DMS 273 (cell line): ENCODE measurements around the gene CKAP2.
"Not testable (repeated sequence)": the region's sequence is repeated elsewhere in the genome, so short reads cannot be mapped to it uniquely, and the experiment has no call there.

Experiments used
- DNase-seq: peaks from one replicate; lab custom pipeline; 2025; ENCODE audit not compliant: unreplicated experiment; lab: John Stamatoyannopoulos, UW

The CKAP2 gene

GRCh38 chr13:52454820-52455676, at the start of gene CKAP2:
Gene CKAP2, plus strand, starts transcription at chr13:52455478. Its CDS starts 79 bp downstream, at chr13:52455557.
- DNase-seq: peak; percentile 96

DNA sequence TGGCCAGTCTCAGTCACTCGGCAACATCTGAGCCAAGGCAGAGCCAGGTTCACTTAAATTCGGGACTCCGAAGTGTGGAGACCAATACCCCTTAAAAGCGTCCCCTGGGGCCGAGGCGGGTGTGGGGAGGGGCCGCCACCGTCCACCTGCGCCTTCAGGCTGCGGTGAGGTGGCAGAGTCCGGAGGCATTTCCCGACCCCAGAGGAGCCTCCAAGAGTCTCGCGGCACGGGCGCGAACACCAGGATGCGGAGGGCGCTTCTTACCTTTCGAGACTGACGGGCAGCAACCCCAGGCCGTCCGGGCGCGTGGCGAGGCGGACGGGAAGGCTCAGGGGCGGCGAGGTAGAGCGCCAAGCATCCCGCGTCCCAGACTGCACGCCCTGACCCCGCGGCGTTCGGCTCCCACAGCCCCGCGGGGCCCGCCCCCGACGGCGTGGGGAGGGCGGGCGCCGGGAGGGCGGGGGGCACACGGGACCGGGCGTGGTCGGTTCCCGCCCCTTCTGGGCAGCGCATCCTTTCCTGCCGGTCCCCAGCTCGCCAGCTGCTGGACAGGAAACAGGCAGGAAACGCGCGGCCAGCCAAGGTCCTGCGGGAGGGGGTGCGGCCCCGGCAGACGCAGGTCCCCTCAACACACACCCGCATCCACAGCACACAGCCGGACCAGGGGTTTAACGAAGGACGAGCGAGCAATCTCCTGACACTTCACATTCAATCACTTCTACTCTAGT, 49.3 kb upstream of the CKAP2 start, which contains the start of gene THSD1:
Gene THSD1, minus strand, starts transcription at position 406 of the 728 bp plus-strand sequence. CDS start 3,572 bp downstream, outside the sequence.
- peak; percentile 49 for DNase-seq

DNA sequence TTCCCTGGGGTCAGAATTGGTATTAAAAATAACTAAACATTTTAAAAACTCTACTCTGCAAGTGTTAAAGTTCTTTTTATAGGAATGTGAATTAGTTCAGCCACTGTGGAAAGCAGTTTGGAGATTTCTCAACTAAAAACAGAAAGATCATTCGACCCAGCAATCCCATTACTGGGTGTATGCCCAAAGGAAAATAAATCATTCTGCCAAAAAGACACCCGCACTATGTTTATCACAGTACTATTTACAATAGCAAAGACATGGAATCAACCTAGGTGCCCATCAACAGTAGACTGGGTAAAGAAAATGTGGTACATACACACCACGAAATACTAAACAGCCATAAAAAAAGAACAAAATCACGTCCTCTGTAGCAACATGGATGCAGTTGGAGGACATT, 48.6 kb upstream of the CKAP2 start:
- DNase-seq: no peak

GRCh38 chr13:52407436-52407835, 47.8 kb upstream of the CKAP2 start:
- not testable (repeated sequence) for DNase-seq

DNA sequence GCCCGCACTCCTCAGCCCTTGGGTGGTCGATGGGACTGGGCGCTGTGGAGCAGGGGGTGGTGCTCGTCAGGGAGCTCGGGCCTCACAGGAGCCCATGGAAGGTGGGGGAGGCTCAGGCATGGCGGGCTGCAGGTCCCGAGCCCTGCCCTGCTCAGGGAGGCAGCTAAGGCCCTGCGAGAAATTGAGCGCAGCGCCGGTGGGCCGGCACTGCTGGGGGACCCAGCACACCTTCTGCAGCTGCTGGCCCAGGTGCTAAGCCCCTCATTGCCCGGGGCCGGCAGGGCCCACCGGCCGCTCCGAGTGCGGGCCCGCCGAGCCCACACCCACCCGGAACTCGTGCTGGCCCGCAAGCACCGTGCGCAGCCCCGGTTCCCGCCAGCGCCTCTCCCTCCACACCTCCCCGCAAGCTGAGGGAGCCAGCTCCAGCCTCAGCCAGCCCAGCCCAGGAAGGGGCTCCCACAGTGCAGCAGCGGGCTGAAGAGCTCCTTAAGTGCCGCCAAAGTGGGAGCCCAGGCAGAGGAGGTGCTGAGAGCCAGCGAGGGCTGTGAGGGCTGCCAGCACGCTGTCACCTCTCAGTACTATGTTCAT, 47.1 kb upstream of the CKAP2 start:
- not testable (repeated sequence) for DNase-seq

GRCh38 chr13:52411629-52412028, 43.6 kb upstream of the CKAP2 start:
- no peak for DNase-seq

DNA sequence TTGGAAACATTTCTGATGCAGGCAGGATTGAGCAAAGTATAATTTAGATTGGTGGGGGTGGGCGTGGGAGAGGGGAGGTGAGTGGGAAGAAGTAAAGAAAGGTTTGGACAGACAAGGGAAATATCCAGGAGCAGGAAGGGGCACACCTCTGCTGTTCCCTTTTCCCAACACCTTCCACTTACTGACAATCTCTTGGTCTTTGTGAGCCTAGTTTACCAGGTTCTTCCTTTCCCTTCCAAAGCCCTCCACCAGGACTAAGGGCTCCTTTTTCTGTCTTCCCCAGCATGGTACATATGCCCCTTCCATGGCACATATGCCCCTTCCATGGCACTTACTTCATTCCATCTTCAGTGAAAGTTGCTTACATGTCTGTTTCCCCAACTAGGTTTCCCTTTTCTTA, 43.1 kb upstream of the CKAP2 start:
- no peak for DNase-seq

DNA sequence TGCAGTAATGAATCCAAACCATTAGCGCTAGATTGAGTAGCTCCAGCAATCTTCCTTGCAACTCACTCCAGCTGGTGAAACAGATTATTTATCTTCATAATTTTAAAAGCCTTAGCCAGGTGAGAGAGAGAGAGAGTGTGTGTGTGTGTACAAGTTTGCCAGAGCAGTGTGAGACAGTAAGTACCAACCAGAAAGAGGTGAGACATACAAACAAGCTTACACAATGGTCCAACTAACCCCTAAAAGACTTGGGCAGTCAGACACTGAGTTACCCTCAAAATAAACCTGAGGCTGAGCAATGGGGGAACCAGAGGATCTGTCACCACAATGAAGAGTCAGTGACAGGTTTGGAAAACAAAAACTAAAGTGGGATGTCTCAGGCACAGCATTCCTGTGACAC, 41.2 kb upstream of the CKAP2 start:
- no peak for DNase-seq

GRCh38 chr13:52414963-52415362, 40.3 kb upstream of the CKAP2 start:
- no peak for DNase-seq

DNA sequence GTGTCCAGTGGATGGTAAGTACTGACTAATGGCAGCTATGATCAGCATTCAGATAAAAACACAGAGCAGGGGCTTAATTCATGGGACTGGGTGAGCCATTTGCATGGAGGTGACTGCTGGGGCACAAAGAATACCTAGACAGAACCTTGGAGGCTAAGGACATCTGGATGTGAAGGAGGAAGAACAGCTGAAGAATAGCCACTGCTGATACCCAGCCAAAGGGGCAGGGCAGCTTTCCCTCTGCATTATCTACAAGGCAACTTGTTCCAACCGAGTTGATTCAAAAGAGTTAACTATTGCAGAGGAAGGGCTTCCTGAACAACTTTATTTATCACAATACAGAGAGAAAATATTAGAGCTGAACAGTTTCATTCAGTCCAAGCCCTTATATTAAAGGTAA, 36.2 kb upstream of the CKAP2 start:
- no peak for DNase-seq

- no peak for DNase-seq
Observed at GRCh38 chr13:52421216-52421615, 34.1 kb upstream of the CKAP2 start.

DNA sequence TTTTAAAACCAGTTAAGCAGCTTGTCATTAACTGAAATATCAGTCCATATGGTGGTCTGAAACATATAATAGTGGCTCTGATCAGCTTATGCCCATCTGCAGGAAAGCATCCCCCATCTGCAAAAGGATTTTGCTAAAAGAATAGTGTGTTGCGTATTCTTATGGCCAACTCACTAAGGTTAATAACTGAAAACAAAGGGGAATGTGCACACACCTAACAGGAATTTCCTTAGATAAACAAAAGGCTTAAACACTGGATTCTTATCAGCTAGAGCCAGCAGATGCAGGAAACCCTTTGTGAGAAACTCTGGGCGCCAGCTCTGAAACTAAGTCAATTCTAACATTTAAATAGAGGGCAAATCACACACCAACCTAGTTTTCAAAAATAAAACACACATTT, 27.0 kb upstream of the CKAP2 start:
- peak; percentile 60 for DNase-seq

DNA sequence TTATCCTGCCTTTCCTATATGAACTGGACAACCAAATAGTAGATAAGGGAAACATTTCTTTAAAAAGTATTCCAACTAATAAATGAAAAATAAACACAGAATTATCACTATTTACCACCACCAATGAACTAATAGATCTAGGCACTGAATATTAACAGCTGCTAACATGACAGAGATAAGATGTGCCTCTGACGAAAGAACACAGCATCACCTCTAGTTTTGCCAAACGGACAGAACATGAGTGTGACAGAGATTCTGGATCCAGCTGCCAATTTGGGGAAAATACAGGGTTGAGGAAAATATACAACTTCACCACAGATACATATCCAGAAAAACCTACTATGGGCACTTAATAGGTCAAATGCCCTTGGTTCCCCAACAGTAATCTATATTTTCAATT, 22.8 kb upstream of the CKAP2 start:
- no peak for DNase-seq

GRCh38 chr13:52446265-52446664, 9.0 kb upstream of the CKAP2 start:
- no peak for DNase-seq

DNA sequence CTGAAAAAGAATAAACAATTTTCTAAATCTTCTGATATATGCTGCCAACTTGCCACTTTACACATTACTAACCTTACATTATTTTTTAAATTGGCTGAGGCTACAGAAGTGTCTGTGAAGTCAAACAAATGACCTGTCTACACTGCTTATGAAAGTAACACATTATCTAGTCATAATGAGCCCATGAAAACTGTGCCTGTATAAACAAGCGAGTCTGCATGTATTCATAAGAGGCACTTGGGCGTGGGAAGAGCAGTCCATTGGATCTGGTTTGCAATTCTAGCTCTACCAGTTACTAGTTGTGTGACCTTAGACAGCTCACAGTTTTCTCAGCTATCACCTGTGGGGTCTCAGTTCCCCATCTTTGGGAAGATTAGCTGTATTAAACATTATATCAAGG, 7.9 kb upstream of the CKAP2 start:
- DNase-seq: no peak

DNA sequence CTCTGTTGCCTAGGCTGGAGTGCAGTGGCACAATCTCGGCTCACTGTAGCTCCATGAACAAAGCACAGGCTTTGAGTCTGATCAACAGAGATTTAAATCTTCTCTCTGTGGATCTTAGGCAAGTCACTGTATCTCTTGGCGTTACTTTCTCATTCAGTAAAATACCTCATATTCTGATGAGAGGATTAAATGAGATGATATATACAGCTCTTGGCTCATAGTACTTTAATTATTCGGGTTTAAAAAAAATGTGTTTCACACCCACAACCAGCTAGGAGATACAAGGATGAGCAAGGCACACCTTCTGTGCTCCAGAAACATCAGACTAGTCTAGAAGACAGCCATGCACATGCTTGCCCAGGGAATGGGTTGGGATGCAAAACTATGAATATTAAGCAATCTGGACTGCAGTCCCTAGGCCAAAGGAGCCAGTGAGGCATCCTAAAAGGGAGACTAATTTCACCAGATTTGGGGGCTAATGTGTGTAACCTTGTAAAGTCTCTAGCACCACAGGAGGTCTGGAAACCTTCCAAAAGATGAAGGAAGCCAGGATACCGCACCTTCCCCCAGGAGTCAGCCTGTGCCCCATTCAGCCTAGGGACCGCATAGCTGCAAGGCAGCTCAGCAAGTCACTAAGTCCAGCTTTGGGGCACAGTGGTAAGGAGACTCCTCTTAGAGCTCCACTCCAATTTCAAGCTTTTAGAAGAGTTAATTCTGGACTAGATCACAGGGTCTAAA, 7.3 kb upstream of the CKAP2 start:
- peak; percentile 47 for DNase-seq

GRCh38 chr13:52449331-52450011, 5.8 kb upstream of the CKAP2 start:
- peak; percentile 19 for DNase-seq

DNA sequence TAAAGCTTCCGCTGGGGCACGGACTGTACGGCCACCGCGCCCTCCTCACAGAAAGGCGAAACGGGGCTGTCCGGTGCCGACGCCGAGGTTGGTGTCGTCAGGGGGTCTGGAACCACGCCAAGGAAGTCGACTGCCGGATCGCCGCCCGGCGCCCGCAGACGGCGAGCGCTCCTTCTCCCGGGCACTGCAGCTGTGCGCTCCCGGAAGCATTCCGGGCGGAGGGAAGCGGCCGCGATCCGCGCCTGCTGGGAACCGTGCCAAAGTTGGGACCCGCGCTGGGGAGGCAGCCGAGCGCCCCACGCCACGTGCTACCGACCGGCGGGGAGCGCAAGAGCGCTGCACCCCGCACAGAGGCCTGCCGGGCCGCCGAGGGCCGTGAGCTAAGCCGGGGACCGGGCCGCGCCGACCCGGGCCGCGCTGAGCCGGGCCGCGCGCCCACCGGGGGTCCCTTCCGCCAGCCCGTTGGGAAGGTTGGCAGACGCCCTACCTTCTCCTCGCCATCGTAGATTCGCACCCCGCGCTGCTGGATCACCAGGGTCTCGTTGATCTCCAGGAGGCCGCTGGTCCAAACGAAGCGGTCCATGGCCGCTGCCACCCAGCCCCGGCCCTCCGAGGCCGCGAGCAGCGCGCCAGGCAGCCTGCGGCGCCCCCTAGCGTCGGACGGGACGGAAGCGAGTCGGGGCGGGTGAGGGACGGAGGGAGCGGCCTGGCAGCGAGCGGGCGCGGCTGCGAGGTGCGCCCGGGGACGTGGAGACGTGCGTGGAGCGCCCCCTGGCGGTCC, 5.1 kb upstream of the CKAP2 start, which contains the start of gene VPS36:
Gene VPS36, minus strand, starts transcription at position 623 of the 781 bp plus-strand sequence. Its CDS starts 40 bp downstream, at position 583.
- peak; percentile 97 for DNase-seq

DNA sequence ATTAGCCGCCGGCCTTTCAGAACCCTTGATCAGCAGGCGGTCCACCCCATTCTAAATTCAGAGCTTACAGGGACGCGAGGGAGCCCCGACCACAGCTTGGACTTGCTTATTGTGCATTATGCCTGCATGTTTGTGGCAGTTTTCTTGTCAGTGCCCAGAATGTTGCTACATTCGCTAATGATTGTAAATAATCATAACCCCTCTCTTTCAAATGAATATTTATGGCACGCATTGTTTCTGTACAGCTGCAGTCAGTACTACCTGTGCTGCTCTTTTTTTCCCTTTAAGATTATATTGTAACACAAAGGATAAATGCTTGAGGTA, 4.5 kb upstream of the CKAP2 start:
- DNase-seq: no peak
